ENCODE results near the gene SOX1.

SOX1 gene

GRCh38 chr13:112067116-112067741 is at the start of gene SOX1:
Gene SOX1 (plus strand): TSS chr13:112067149. CDS start chr13:112067659, 510 bp downstream.
- no peak for DNase-seq

DNA sequence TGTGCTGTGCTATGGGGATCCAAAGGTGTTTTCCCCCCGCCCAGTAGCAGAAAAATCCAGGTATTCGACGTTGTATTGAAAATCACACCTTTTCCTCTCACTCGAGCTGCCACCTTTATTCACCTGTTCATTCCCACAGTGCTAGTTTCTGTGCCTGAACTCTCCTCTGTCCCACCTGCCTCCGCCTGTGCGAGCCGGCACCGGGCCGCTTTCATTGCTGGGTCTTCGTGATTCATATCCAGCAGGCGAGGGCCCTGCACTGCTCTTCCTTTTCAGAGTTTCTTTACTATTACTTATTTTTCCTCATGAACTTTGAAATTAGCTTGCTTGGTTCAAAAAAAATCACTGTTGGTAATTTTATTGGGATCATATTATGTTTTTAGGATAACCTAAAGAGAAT is 42.4 kb upstream of the SOX1 start:
- no peak for DNase-seq

GRCh38 chr13:112027250-112027649 is 39.7 kb upstream of the SOX1 start:
- no peak for DNase-seq

DNA sequence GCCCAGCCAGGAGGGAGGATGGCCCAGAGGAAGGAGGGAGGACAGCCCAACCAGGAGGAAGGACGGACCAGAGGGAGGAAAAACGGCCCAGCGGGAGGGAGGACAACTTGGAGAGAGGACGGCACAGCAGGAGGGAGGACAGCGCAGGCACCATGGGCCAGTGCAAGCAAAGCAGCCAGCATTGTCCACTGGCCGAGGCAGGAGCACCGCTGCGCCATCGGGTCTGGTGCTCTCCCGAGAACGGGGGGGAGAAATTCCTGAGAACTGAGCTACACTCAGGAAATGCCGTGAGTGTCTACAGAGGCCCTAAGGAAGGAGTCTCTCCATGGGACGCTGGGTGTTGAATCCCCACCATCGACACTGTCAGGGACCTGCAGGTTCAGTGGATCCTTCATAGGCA is 38.5 kb upstream of the SOX1 start:
- DNase-seq: no peak

- no peak for DNase-seq
Observed at GRCh38 chr13:112029143-112029542, 37.8 kb upstream of the SOX1 start.

GRCh38 chr13:112032186-112032993 is 34.6 kb upstream of the SOX1 start:
- DNase-seq: no peak

GRCh38 chr13:112034231-112034630 is 32.7 kb upstream of the SOX1 start:
- no peak for DNase-seq

DNA sequence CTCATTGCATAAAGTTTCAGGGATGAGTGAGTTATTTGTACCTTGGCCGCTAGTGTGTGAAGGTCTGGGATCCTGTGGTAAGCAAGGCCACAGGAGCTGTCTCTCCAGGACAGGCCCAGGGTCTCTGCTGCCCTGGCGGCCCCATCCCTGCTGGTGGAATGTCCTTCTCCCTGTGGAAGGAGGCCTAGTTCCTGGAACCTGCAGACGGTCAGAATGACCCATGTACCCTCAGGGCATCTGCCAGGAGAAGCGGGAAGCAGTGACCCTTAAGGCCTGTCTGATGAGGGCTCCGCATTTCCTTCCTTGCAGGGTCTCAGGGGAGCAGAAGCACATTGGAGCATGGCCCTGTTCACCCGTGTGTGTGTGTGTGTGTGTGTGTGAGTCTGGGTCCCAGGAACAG is 32.1 kb upstream of the SOX1 start:
- no peak for DNase-seq

DNA sequence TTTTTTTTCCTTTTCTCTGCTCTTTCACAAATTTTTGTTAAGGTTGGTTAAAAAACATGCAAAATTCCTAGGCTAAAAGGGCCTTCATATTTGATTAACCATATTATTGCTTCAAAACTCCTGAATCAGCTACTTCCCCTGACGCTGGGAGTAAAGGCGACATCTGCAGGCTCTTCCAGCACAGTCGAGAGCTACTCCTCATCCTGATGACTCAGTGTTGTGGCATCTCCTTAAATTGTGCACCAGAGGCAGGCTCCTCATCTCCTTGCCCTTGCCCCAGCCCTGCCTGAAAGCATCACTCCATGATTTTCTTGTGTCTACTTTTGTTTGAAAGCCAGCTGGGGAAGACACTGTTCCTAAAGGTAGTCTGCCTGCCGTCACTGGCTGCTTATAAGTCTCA is 24.5 kb upstream of the SOX1 start:
- DNase-seq: no peak

DNA sequence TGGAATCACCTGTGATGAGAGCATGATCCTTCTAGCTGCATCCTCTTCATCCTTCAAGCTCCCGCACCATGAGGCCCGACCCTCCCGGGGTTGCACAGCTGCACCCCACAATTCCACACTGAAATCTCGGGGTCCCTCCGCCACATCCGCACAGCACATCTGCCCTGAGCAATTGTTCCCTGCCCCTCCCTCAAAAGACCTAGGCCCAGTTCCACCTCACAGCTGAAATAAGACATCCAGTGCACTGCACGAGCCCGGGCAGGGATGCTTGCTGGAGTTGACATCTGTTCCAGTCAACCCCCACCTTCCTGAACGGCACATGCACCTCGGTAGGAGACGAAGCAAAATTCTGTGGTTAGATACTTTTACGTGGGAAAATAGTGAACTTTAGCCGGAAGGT is 14.7 kb upstream of the SOX1 start:
- no peak for DNase-seq

DNA sequence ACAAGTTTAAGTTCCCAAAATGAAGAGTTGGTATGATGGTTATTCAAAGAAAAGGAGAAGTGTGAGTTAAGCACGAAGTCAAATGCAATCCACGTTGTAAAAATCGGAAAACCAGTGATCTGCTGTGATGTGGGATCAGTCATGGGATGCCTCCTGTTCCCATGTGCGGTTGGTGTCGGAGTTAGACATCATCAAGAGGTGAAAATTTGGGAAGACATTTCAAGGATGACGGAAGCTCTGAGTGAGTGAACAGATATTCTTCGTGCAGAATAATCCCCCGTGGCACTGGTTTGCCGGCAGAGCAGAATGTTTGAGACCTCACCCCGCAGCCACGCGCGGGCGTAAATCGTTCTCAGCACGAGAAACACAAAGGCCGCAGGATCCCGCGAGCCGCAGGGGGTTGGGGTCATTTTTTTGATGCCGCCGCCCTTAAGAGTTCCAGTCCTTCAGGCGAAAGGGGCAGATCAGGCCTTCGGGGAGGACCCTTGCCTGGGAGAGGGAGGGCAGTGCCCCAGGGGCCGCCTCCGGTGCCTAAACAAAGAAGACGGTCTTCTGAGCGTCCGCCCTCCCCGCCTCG is 13.7 kb upstream of the SOX1 start:
- no peak for DNase-seq

DNA sequence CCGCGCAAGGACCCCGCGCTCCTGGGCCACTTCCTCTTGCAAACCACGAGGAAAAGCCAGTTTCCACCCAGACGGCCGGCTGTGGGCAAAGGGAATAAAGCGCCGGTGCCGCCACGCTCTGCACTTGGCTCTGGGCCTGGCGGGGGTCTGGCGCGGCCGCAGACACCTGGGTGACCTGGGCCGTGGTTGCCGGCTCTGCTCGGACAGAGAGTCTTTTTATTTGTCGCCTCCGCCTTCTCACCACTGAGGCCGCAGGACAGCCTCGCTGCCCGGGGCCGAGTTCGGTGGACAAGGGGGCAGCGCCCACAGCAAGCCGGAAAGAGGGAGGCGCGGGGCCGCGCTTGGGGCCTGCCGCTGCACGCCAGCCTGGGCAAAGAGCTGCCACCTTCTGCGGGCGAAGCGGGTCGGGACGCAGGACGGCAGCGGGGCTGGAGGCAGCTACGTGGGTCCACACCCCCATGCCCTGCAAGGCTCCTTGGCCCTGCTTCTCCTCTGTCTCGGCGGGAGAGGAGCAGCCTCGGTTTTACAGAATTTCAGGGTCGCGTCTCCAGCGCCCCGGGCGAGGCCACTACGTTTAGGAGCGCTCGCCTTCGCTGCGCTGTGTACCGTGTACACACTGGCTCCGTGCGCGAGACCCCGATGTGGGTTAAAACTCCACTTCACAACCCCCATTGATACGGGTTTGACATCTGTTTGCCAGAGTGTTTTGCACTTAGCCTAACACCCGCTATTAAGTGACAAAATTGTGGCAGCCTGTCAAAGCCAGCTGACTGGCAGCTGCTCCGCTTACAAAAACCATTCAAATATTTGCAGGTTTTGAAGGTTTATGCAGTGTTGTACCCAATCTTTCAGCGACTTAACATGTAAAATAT is 13.0 kb upstream of the SOX1 start:
- DNase-seq: no peak

GRCh38 chr13:112054616-112055015 is 12.3 kb upstream of the SOX1 start:
- DNase-seq: no peak

- DNase-seq: no peak
Observed at GRCh38 chr13:112055036-112055914, 11.7 kb upstream of the SOX1 start.

GRCh38 chr13:112055915-112056269 is 11.1 kb upstream of the SOX1 start:
- no peak for DNase-seq

DNA sequence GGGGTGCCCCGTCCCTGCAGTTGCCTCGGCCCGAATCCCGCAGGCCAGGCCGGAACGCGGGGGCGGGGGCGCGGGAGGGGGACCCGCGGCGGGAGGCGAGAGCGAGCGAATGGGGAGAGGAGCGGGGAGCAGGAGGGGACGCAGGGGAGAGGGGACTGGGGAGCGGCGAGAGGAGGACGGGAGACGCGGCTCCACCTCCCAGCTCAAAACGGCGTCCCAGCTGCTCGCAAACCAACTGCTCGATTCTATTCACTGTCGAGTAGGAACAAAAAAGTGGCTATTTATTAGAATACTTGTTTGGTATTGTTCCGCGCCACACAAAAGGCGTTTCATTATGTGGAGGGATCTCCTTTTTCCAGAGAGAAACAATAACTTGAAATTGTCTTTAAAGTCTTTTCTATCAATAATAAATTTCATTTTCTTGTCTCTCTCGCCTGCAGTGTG is 10.6 kb upstream of the SOX1 start:
- no peak for DNase-seq

- DNase-seq: no peak
Observed at GRCh38 chr13:112056739-112057438, 10.1 kb upstream of the SOX1 start.

GRCh38 chr13:112057439-112057735 is 9.6 kb upstream of the SOX1 start:
- DNase-seq: no peak

DNA sequence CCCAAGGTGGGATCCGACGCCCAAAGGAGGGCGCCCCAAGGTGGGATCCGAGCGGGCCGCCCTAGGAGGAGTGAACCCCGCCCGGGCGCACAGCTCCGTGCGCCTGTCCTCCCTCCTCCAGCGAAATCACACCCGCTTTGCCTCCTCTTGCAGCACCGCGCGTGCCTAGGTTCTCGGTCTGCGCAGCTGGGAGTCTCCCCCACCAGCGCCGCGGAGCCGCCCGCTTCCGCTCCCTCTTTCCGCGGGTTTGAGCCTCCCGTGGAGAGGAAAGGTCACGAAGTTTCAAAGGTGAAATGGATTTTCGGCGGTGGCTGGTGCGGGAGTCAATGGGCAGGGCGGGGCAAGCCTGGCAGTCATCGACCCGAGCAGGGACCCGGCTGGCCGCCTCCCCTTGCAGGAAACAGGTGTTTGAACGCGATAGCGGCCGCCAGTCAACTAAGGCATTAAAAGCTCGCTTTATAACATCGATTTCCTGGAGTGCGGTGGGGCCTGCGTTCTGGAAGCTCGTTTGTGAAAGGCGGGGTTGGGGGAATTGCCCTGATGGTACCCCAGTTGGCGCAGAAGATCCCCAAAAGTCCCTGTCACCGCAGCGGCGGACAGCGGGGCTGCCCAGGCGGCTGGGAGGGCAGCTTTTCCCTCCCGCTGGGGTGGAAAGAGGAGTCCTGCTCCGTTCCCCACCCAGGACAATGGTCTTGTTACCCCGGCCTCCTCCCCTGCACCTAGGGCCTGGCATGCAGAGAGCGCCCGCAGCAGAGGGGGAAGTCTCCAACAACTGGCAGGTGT is 9.0 kb upstream of the SOX1 start:
- DNase-seq: no peak

GRCh38 chr13:112058519-112058873 is 8.5 kb upstream of the SOX1 start:
- no peak for DNase-seq

DNA sequence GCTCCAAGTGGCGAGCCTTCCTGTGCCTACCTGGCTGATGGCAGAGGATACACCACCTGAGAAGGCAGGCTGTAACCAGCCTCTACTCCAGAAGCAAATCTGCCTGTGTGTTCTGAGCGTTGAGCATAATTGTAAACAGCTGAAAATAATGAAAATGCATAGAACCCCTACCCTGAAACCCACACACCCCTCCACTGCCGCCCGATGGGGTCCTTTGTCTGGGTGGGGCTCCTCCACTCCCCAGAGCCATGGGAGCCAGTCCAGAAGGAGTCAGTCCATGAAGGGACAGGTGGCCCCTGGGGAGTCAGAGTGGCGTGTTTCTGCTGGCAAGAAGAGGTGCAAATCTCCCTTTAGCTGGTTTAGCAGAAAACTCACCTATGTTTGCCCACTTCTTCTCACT is 8.0 kb upstream of the SOX1 start:
- no peak for DNase-seq

All from stimulated activated CD4-positive, alpha-beta T cell treated with anti-CD3 and anti-CD28 coated beads, Interleukin-15, amount 100 ng/mL, for 24 hours (primary cell).